Measurements from ENCODE around the gene SLC41A3. TPM values are rescaled to one million over a fixed set of nuclear protein-coding genes. Genes with fewer than 3 reads are reported as not detected.
A peak's percentile ranks its signal among the peaks of the same experiment; 100 is the strongest.

The SLC41A3 gene
- total RNA-seq, 2 donors from 2014 or later: 46.8 to 50.4 TPM

DNA sequence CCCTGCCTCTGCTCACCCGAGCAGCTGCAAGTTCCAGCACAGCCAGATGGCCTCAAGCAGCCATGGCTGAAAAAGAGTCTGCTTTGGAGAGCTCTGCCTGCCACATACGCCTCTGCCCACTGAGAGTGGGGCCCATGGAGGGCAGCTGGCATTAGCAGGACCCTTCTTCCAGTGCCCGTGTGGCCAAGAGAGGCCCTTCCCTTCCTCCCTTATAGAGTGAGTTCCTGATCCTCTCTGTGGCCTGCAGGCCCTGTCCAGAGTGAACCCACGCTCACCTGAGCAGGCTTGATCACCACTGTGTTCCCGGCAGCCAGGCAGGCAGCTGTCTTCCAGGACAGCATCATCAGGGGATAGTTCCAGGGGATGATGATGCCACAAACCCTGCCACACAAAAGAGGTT is 41.4 kb upstream of the SLC41A3 start:
- H3K27ac ChIP-seq (ENCODE audit: low read depth, low read length): no peak overlapping the region
- H3K36me3 ChIP-seq (ENCODE audit: control insufficient read depth, insufficient read depth, low read length): no peaks in the 10 kb centered on the region
- no peak for DNase-seq
- H3K36me3 Mint-ChIP-seq (ENCODE audit: low read depth): no peaks in the 10 kb centered on the region
- 82 to 90% methylated on average over 2 to 5 of the region's 5 CpGs for WGBS, 2 experiments (ENCODE audit: insufficient coverage in 1 of 2, insufficient read length in 1 of 2)
- no peak overlapping the region for H3K9ac ChIP-seq (ENCODE audit: extremely low read depth, low read length, poor library complexity, severe bottlenecking)
- H3K4me1 Mint-ChIP-seq: no peaks in the 10 kb centered on the region
- H3K4me1 ChIP-seq (ENCODE audit: control insufficient read depth, insufficient read depth, low read length): no peaks in the 10 kb centered on the region
- H3K4me3 Mint-ChIP-seq: no peak overlapping the region
- TF ChIP-seq, protein P1, sequence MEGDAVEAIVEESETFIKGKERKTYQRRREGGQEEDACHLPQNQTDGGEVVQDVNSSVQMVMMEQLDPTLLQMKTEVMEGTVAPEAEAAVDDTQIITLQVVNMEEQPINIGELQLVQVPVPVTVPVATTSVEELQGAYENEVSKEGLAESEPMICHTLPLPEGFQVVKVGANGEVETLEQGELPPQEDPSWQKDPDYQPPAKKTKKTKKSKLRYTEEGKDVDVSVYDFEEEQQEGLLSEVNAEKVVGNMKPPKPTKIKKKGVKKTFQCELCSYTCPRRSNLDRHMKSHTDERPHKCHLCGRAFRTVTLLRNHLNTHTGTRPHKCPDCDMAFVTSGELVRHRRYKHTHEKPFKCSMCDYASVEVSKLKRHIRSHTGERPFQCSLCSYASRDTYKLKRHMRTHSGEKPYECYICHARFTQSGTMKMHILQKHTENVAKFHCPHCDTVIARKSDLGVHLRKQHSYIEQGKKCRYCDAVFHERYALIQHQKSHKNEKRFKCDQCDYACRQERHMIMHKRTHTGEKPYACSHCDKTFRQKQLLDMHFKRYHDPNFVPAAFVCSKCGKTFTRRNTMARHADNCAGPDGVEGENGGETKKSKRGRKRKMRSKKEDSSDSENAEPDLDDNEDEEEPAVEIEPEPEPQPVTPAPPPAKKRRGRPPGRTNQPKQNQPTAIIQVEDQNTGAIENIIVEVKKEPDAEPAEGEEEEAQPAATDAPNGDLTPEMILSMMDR (conservative IDR thresholded peaks at IDR 0.05): no peak
- no peaks in the 10 kb centered on the region for H3K9me3 Mint-ChIP-seq
- H3K27me3 Mint-ChIP-seq (ENCODE audit: insufficient read depth): no peaks in the 10 kb centered on the region
- no peaks in the 10 kb centered on the region for H3K27me3 ChIP-seq (ENCODE audit: control insufficient read depth, insufficient read depth, low read length, poor library complexity, severe bottlenecking)
- H3K4me3 ChIP-seq (ENCODE audit: low read length): no peak overlapping the region
- no peak overlapping the region for H3K27ac Mint-ChIP-seq
- H3K9me3 ChIP-seq (ENCODE audit: control insufficient read depth, low read length): no peaks in the 10 kb centered on the region

DNA sequence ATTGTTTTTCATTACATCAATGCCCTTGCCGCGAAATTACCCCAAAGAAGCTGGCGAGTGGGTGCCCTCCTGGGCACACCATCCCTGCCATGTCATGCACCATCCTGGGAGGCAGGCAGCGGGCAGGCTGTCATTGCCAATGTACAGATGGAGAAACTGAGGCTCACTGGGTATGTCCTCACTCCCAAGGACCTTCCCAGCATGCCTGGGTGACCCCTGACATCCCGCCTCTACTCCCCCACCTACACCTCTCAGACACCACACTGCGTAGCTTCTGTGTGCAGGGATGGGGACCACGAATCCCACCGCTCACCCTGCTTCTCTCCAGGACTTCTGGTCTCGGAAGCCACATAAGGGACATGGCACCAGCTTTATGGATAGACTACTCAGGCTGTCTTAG is 41.0 kb upstream of the SLC41A3 start:
- DNase-seq: peak; percentile 28
- Mint-ChIP-seq H3K27ac (no peak overlapping the region), H3K27me3 (ENCODE audit: insufficient read depth) (no peaks in the 10 kb centered on the region), H3K4me3 (no peak overlapping the region), H3K4me1 (no peaks in the 10 kb centered on the region), H3K36me3 (ENCODE audit: low read depth) (no peaks in the 10 kb centered on the region), H3K9me3 (no peaks in the 10 kb centered on the region)
- no peaks in the 10 kb centered on the region for H3K36me3 ChIP-seq (ENCODE audit: control insufficient read depth, insufficient read depth, low read length)
- no peak overlapping the region for H3K9ac ChIP-seq (ENCODE audit: extremely low read depth, low read length, poor library complexity, severe bottlenecking)
- no peak overlapping the region for H3K4me3 ChIP-seq (ENCODE audit: low read length)
- no peaks in the 10 kb centered on the region for H3K27me3 ChIP-seq (ENCODE audit: control insufficient read depth, insufficient read depth, low read length, poor library complexity, severe bottlenecking)
- no peaks in the 10 kb centered on the region for H3K4me1 ChIP-seq (ENCODE audit: control insufficient read depth, insufficient read depth, low read length)
- 92% methylated on average over 8 to 9 of the region's 9 CpGs for WGBS, 2 experiments (ENCODE audit: insufficient coverage in 1 of 2, insufficient read length in 1 of 2)
- no peaks in the 10 kb centered on the region for H3K9me3 ChIP-seq (ENCODE audit: control insufficient read depth, low read length)
- TF ChIP-seq, protein P1 (conservative IDR thresholded peaks at IDR 0.05): no peak
- no peak overlapping the region for H3K27ac ChIP-seq (ENCODE audit: low read depth, low read length)

DNA sequence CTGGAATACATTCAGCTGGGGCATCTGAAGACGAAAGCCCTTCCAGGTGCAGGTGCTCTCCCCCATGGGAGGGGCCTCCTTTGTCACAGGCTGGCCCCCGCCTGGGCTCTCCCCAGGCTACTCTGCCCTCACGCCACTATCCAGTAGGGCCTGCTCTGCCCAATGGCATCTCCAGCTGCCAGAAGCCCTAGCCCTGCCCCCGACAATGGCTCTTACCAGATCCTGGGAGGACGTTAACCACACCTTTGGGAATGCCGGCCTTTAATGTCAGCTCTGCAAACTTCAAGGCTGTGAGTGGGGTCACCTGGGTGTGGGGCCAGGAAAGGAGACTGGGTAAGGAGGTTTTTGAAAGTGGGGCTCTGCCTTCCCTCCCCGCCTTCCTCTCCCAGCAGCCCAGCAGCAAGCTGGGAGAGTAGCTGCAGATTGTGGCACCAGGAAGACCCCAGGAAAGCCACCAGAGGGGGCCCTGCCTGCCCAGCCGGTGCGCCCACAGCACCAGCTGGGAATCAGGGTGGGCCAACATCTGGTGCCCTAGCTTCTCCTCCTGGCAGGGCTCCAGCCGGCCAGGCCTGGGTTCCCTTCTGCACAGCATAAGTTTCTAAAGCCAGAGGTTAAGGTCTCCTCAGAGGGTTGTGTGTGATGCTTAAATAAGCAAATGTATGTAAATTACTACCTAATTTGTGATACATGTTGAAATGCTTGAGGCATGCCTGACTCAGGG is 40.4 kb upstream of the SLC41A3 start:
- WGBS, 2 experiments (ENCODE audit: insufficient coverage in 1 of 2, insufficient read length in 1 of 2): 67 to 78% methylated on average over 7 to 10 of the region's 10 CpGs
- H3K9me3 Mint-ChIP-seq: no peaks in the 10 kb centered on the region

More for the DNA sequence above, 40.4 kb upstream of the SLC41A3 start:
- H3K27me3 ChIP-seq (ENCODE audit: control insufficient read depth, insufficient read depth, low read length, poor library complexity, severe bottlenecking): no peaks in the 10 kb centered on the region
- DNase-seq: peak; percentile 81
- no peaks in the 10 kb centered on the region for H3K36me3 ChIP-seq (ENCODE audit: control insufficient read depth, insufficient read depth, low read length)
- H3K27me3 Mint-ChIP-seq (ENCODE audit: insufficient read depth): no peaks in the 10 kb centered on the region
- no peak overlapping the region for H3K27ac Mint-ChIP-seq
- H3K4me1 Mint-ChIP-seq: no peaks in the 10 kb centered on the region
- no peak overlapping the region for H3K27ac ChIP-seq (ENCODE audit: low read depth, low read length)
- no peak overlapping the region for H3K4me3 Mint-ChIP-seq
- no peaks in the 10 kb centered on the region for H3K36me3 Mint-ChIP-seq (ENCODE audit: low read depth)
- no peaks in the 10 kb centered on the region for H3K4me1 ChIP-seq (ENCODE audit: control insufficient read depth, insufficient read depth, low read length)
- no peak overlapping the region for H3K4me3 ChIP-seq (ENCODE audit: low read length)
- no peak overlapping the region for H3K9ac ChIP-seq (ENCODE audit: extremely low read depth, low read length, poor library complexity, severe bottlenecking)
- TF ChIP-seq, protein P1 (conservative IDR thresholded peaks at IDR 0.05): peak; percentile 45
- H3K9me3 ChIP-seq (ENCODE audit: control insufficient read depth, low read length): no peaks in the 10 kb centered on the region
